Right lobe of liver (tissue), 6 donors: ENCODE data around the gene SEC24D. TPM values are rescaled to one million over a fixed set of nuclear protein-coding genes. Genes with fewer than 3 reads are reported as not detected.

Source experiments
- ATAC-seq, 4 donors: fragments of 200-7000 bp; cut with Tn5 transposase; one replicate each; pipeline ENCODE4 v1.9.1; 2020; ENCODE audit warnings: mild to moderate bottlenecking in 4 of 4, moderate library complexity in 4 of 4
- DNase-seq, 3 donors: peaks; one replicate each; pipeline ENCODE4 v3.0.0-alpha.2; 2020
- H3K27ac ChIP-seq, 3 donors: fragments of 200-600 bp; one replicate each; pipeline ENCODE4 v1.8.0; 2022
- H3K27me3 ChIP-seq, 2 donors: fragments of 200-600 bp; one replicate each; pipeline ENCODE4 v1.8.0; 2022
- H3K36me3 ChIP-seq, 4 donors: fragments of 200-600 bp; sonication (generic) in 1 of 4; one replicate each; pipeline versions ENCODE4 v1.5.1 to v1.8.0; 2017 to 2022; ENCODE audit warnings: control low read depth in 1 of 4
- H3K4me1 ChIP-seq, 4 donors: fragments of 200-600 bp; sonication (generic) in 1 of 4; one replicate each; pipeline versions ENCODE4 v1.5.1 to v1.8.0; 2017 to 2022; ENCODE audit warnings: control low read depth in 1 of 4
- H3K4me3 ChIP-seq, 3 donors: fragments of 200-600 bp; one replicate each; pipeline ENCODE4 v1.8.0; 2022
- H3K9me3 ChIP-seq, 4 donors: fragments of 200-600 bp; sonication (generic) in 1 of 4; one replicate each; pipeline versions ENCODE4 v1.5.1 to v1.8.0; 2017 to 2022; ENCODE audit warnings: control low read depth in 1 of 4
- POLR2A ChIP-seq: fragments of 450-650 bp; IDR thresholded peaks from one replicate; pipeline ENCODE4 v1.6.1; 2017; ENCODE audit warnings: antibody characterized with exemption, mild to moderate bottlenecking
- WGBS: methylation state at CpG from one replicate; pipeline ENCODE4 v1.1.6; 2018; ENCODE audit warnings: low coverage, low lambda C conversion rate; ENCODE audit not compliant: insufficient coverage; ENCODE audit errors: missing lambda C conversion rate; 5-methylcytosine and 5-hydroxymethylcytosine counted together
- intact Hi-C, 2 donors: fragments of 100-400 bp; cut with DNase I; formaldehyde crosslinking; loops; one replicate each; pipeline versions ENCODE4 v1.11.2 to v1.14.1; 2022
- total RNA-seq, 6 experiments: library from RNA; depleted of rRNA in 2 of 6; stranded (reverse); fragments of >200 nt in 2 of 6; fragmentation: NEBNext Ultra II Directional in 3 of 6; extraction: Animal tissue kit (Norgen Biotek cat#: 25700) in 3 of 6; gene quantifications; one replicate each; pipeline versions ENCODE4 v1.1.0 to v1.2.4, GENCODE V29; 2016 to 2023
- TF ChIP-seq, protein P1 (sequence below), 4 donors: fragments of 200-600 bp in 3 of 4; fragments of 450-650 bp in 1 of 4; IDR thresholded peaks; one replicate each; pipeline versions ENCODE4 v1.5.1 to v1.8.0; 2016 to 2022; ENCODE audit warnings: antibody characterized with exemption in 4 of 4, mild to moderate bottlenecking in 2 of 4
- donor health status: DM: no; HTN: yes; CAD: no.
- donor health status: DM: no; HTN: no; CAD: no.
- donor health status: DM: no; HTN: no; CAD: no.
- donor health status: DM: no; HTN: yes; CAD: no.
- donor health status: DM: no; HTN: yes; CAD: no.

SEC24D gene
- total RNA-seq, 6 experiments from 2014 or later = 52.2 to 80.1 (median 69.2) TPM

DNA sequence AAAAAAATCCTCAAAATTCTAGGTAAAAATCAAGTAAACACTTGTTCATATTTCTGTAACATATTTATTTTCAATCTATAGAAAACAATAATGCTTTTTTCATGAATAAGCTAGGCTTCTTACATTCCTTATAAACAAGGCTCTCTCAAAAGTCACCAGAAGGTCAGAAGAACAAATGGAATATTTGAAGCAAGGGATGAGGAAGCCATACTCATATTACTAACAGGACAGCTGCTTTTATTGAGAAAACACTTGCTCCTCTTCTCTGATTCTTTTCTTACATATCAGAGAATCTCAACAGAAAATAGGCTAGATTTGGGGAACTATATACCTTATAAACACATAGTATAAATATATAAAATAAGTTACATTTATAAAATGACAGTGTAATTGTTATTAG is 82.8 kb downstream of the SEC24D start:
- H3K36me3 ChIP-seq = peaks cover 0 to 27% (median 15%) of the 10 kb centered on the region in 4 donors
- intact Hi-C loops = no loop called here
- DNase-seq (no peak), ATAC-seq (no peak)
- no peak overlapping the region for H3K4me3 ChIP-seq
- H3K9me3 ChIP-seq = no peaks in the 10 kb centered on the region
- H3K27me3 ChIP-seq = no peaks in the 10 kb centered on the region
- H3K4me1 ChIP-seq = peaks cover 0 to 27% (median 9%) of the 10 kb centered on the region in 4 donors
- no peak for TF ChIP-seq POLR2A
- TF ChIP-seq, protein P1, sequence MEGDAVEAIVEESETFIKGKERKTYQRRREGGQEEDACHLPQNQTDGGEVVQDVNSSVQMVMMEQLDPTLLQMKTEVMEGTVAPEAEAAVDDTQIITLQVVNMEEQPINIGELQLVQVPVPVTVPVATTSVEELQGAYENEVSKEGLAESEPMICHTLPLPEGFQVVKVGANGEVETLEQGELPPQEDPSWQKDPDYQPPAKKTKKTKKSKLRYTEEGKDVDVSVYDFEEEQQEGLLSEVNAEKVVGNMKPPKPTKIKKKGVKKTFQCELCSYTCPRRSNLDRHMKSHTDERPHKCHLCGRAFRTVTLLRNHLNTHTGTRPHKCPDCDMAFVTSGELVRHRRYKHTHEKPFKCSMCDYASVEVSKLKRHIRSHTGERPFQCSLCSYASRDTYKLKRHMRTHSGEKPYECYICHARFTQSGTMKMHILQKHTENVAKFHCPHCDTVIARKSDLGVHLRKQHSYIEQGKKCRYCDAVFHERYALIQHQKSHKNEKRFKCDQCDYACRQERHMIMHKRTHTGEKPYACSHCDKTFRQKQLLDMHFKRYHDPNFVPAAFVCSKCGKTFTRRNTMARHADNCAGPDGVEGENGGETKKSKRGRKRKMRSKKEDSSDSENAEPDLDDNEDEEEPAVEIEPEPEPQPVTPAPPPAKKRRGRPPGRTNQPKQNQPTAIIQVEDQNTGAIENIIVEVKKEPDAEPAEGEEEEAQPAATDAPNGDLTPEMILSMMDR (IDR thresholded peaks at IDR 0.05) = no peak
- no peak overlapping the region for H3K27ac ChIP-seq

DNA sequence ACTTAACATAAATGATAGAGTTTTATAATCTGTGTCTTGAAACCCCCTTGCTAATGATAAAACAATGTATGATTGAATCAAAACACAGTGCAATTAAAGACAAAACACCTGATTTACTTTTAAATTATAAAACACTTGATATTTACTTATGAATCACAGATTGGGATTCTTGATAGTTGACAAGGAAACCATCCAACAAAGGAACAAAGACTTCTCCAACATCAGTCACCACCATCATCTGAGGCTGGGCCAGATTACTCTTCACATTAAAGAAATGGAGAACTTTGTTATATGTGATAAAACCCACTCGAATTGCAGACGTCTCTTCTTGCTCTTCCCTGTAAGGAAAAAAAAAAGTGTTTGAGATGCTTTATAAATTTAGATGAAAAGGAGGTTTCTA is 83.4 kb downstream of the SEC24D start:
- Histone ChIP-seq H3K27me3 (no peaks in the 10 kb centered on the region), H3K9me3 (no peaks in the 10 kb centered on the region), H3K4me1 (peaks cover 0 to 21% (median 6%) of the 10 kb centered on the region in 4 donors), H3K36me3 (peaks cover 0 to 33% (median 15%) of the 10 kb centered on the region in 4 donors), H3K4me3 (no peak overlapping the region), H3K27ac (no peak overlapping the region)
- DNase-seq (no peak), ATAC-seq (no peak)
- intact Hi-C loops = no loop called here
- 71% methylated on average over 2 of the region's 2 CpGs for WGBS
- TF ChIP-seq, protein P1 (IDR thresholded peaks at IDR 0.05) = no peak
- TF ChIP-seq POLR2A = no peak

DNA sequence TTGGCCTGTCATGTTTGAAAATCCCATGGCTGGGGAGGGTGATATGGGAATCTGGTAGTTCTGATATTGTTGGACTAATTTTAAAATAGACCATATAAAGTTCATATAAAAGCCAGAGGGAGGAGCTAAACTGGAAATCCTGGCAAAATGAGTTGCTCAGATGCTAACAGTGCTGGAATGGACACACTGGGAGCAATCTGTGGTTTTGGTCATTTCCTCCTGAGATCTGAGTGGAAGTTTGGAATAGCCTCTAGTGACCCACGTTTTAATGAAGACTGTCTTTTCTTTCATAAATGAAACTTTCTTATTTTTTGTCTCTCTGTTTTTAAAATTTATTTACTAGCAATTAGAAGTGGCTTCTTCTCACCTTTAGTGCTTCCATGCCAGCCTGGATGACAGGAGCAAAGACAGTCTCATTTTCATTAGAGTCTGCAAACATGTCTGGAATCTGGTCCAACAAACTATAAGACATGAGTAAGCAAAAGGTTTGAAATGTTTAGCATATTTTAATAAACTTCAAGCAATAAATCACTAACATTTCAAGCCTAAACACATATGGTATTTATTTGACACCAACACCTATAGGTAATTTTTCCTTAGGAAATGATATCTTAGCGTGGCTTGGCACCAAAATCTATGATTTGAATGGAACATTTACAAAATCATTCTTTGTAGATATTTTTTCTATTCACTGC is 84.2 kb downstream of the SEC24D start:
- no peaks in the 10 kb centered on the region for H3K9me3 ChIP-seq
- H3K27ac ChIP-seq = peak overlapping the region in 1 of 3 donors; percentile 16
- peaks cover 0 to 33% (median 13%) of the 10 kb centered on the region in 4 donors for H3K36me3 ChIP-seq
- no peak overlapping the region for H3K4me3 ChIP-seq
- H3K4me1 ChIP-seq = peaks cover 0 to 19% (median 3%) of the 10 kb centered on the region in 4 donors
- DNase-seq (no peak), ATAC-seq (no peak)
- 83% methylated on average over 2 of the region's 2 CpGs for WGBS
- H3K27me3 ChIP-seq = no peaks in the 10 kb centered on the region
- intact Hi-C loops = no loop called here
- TF ChIP-seq, protein P1 (IDR thresholded peaks at IDR 0.05) = no peak
- no peak for TF ChIP-seq POLR2A

DNA sequence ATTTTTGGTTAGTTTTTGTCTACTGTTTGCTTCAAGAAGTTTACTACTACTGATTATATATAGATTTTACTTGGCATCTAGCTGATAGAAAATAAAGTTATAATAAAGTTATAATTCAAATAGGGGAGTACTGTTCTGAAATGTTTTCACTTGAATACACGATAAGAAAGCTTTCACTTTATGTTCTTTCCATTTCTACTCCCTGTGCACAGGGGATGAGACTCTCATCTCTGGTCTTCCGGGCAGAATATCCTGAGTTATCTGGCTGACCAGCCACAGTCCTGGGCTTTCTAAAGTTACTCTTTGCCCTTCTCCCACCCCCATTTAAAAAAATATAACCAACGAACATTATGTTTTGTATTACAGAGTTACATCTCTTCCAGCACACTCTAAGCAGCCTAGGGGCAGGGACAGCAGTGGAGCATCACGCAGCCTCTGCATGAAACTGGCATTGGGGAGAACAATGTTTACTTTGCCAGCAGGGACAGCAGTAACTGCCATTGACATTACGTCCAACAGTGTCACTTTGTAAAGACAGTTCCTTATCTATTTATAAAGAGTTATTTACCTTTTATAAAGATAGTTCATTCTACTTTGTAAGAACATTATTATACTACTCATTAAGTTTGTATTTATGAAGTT is 86.5 kb downstream of the SEC24D start:
- intact Hi-C loops = no loop called here

More for the DNA sequence above, 86.5 kb downstream of the SEC24D start:
- Histone ChIP-seq H3K36me3 (peaks cover 0 to 38% (median 16%) of the 10 kb centered on the region in 4 donors), H3K27ac (peak overlapping the region in 2 of 3 donors; percentile 34 to 59), H3K4me1 (peaks cover 0 to 10% (median 0%) of the 10 kb centered on the region in 4 donors), H3K9me3 (no peaks in the 10 kb centered on the region), H3K27me3 (no peaks in the 10 kb centered on the region), H3K4me3 (no peak overlapping the region)
- 20% methylated on average over 5 of the region's 5 CpGs for WGBS
- TF ChIP-seq, protein P1 (IDR thresholded peaks at IDR 0.05) = no peak
- TF ChIP-seq POLR2A = no peak
- ATAC-seq (peak; percentile 91 to 96 (median 94)), DNase-seq (peak; percentile 53 to 67 (median 62))
